ENCODE data around the gene LGALS3. TPM values are rescaled to one million over a fixed set of nuclear protein-coding genes. Genes with fewer than 3 reads are reported as not detected.
A peak's percentile ranks its signal among the peaks of the same experiment; 100 is the strongest.

Gene LGALS3
- total and polyA plus RNA-seq, 2 donors from 2014 or later: 235 to 241 TPM

- H3K9me3 ChIP-seq (ENCODE audit: control insufficient read depth in 2 of 3, insufficient read depth in 1 of 3, low read length in 3 of 3): no peaks in the 10 kb centered on the region
- peak in 3 of 5 donors; percentile 53 to 90 (median 89) for DNase-seq
- peaks cover 0 to 4% (median 3%) of the 10 kb centered on the region in 3 donors for H3K4me1 ChIP-seq (ENCODE audit: control insufficient read depth in 2 of 3, insufficient read depth in 2 of 3, low read depth in 1 of 3, low read length in 3 of 3)
- H3K27ac ChIP-seq (ENCODE audit: low read depth in 2 of 2, low read length in 2 of 2): peak overlapping the region; percentile 1 to 45
- no peak for FAIRE-seq
- no peaks in the 10 kb centered on the region for H3K27me3 ChIP-seq (ENCODE audit: control insufficient read depth, insufficient read depth, low read length)
- TF ChIP-seq, protein P1, sequence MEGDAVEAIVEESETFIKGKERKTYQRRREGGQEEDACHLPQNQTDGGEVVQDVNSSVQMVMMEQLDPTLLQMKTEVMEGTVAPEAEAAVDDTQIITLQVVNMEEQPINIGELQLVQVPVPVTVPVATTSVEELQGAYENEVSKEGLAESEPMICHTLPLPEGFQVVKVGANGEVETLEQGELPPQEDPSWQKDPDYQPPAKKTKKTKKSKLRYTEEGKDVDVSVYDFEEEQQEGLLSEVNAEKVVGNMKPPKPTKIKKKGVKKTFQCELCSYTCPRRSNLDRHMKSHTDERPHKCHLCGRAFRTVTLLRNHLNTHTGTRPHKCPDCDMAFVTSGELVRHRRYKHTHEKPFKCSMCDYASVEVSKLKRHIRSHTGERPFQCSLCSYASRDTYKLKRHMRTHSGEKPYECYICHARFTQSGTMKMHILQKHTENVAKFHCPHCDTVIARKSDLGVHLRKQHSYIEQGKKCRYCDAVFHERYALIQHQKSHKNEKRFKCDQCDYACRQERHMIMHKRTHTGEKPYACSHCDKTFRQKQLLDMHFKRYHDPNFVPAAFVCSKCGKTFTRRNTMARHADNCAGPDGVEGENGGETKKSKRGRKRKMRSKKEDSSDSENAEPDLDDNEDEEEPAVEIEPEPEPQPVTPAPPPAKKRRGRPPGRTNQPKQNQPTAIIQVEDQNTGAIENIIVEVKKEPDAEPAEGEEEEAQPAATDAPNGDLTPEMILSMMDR (IDR thresholded peaks at IDR 0.05; ENCODE audit: borderline replicate concordance, extremely low read depth, insufficient read depth): no peak
- peak overlapping the region in 1 of 3 donors; percentile 3 for H3K4me3 ChIP-seq (ENCODE audit: low read length in 3 of 3)
- peaks cover 0 to 7% (median 6%) of the 10 kb centered on the region in 3 donors for H3K36me3 ChIP-seq (ENCODE audit: control insufficient read depth in 2 of 3, insufficient read depth in 3 of 3, low read length in 3 of 3)
- intact Hi-C loops (cut with DNase I): no loop called here
- H3K9ac ChIP-seq (ENCODE audit: low read length in 3 of 3): peak overlapping the region in 1 of 3 donors; percentile 37
Measured at GRCh38 chr14:55136885-55137786, 8.1 kb downstream of the LGALS3 start.

DNA sequence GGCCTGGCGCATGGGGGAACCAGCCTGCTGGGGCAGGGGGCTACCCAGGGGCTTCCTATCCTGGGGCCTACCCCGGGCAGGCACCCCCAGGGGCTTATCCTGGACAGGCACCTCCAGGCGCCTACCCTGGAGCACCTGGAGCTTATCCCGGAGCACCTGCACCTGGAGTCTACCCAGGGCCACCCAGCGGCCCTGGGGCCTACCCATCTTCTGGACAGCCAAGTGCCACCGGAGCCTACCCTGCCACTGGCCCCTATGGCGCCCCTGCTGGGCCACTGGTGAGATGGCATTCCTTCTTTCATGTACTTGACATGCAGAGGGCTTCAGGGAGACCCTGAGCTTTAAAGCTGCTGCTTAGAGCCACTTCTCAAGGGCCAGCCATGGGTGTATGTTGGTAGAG, 9.0 kb downstream of the LGALS3 start:
- DNase-seq: no peak
- no peak overlapping the region for H3K4me3 ChIP-seq (ENCODE audit: low read length in 3 of 3)
- no peak for FAIRE-seq
- intact Hi-C loops (cut with DNase I): no loop called here
- peaks cover 0 to 7% (median 6%) of the 10 kb centered on the region in 3 donors for H3K36me3 ChIP-seq (ENCODE audit: control insufficient read depth in 2 of 3, insufficient read depth in 3 of 3, low read length in 3 of 3)
- no peaks in the 10 kb centered on the region for H3K27me3 ChIP-seq (ENCODE audit: control insufficient read depth, insufficient read depth, low read length)
- peak overlapping the region in 1 of 2 donors; percentile 8 for H3K27ac ChIP-seq (ENCODE audit: low read depth in 2 of 2, low read length in 2 of 2)
- H3K9me3 ChIP-seq (ENCODE audit: control insufficient read depth in 2 of 3, insufficient read depth in 1 of 3, low read length in 3 of 3): no peaks in the 10 kb centered on the region
- H3K4me1 ChIP-seq (ENCODE audit: control insufficient read depth in 2 of 3, insufficient read depth in 2 of 3, low read depth in 1 of 3, low read length in 3 of 3): peaks cover 0 to 4% (median 3%) of the 10 kb centered on the region in 3 donors
- no peak overlapping the region for H3K9ac ChIP-seq (ENCODE audit: low read length in 3 of 3)
- TF ChIP-seq, protein P1 (IDR thresholded peaks at IDR 0.05; ENCODE audit: borderline replicate concordance, extremely low read depth, insufficient read depth): no peak

DNA sequence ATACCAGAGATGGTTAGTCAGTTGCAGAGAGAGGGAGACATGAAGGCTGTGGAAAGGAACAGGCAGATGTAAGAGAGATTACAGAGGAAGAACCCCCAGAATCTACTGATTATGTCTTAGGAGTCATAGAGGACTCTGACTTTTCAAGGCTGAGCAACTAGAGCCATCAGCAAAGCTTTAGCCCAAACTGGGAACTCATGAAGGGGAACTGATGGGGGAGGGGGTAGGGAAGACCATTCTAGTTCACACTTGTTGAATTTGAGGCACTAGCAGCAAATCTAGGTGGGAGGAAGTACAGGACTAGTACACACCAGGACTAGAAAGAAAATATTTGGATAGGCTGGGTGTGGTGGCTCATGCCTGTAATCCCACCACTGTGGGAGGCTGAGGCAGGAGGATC, 10.1 kb downstream of the LGALS3 start:
- intact Hi-C loops (cut with DNase I): no loop called here
- Histone ChIP-seq H3K4me3 (ENCODE audit: low read length in 3 of 3) (no peak overlapping the region), H3K9ac (ENCODE audit: low read length in 3 of 3) (no peak overlapping the region), H3K9me3 (ENCODE audit: control insufficient read depth in 2 of 3, insufficient read depth in 1 of 3, low read length in 3 of 3) (no peaks in the 10 kb centered on the region), H3K36me3 (ENCODE audit: control insufficient read depth in 2 of 3, insufficient read depth in 3 of 3, low read length in 3 of 3) (peaks cover 0 to 7% (median 6%) of the 10 kb centered on the region in 3 donors), H3K4me1 (ENCODE audit: control insufficient read depth in 2 of 3, insufficient read depth in 2 of 3, low read depth in 1 of 3, low read length in 3 of 3) (peaks cover 0 to 4% (median 3%) of the 10 kb centered on the region in 3 donors), H3K27me3 (ENCODE audit: control insufficient read depth, insufficient read depth, low read length) (no peaks in the 10 kb centered on the region), H3K27ac (ENCODE audit: low read depth in 2 of 2, low read length in 2 of 2) (no peak overlapping the region)
- TF ChIP-seq, protein P1 (IDR thresholded peaks at IDR 0.05; ENCODE audit: borderline replicate concordance, extremely low read depth, insufficient read depth): no peak
- DNase-seq (no peak), FAIRE-seq (no peak)
